Stimulated activated CD8-positive, alpha-beta memory T cell treated with anti-CD3 and anti-CD28 coated beads, Interleukin-15, amount 100 ng/mL, for 48 hours (primary cell): Measurements from ENCODE around the gene CPEB3.

Source experiments
- DNase-seq, 2 donors: peaks; one replicate each; pipeline ENCODE4 v3.0.0-alpha.2; 2020; ENCODE audit warnings: low read depth in 2 of 2

The CPEB3 gene

DNA sequence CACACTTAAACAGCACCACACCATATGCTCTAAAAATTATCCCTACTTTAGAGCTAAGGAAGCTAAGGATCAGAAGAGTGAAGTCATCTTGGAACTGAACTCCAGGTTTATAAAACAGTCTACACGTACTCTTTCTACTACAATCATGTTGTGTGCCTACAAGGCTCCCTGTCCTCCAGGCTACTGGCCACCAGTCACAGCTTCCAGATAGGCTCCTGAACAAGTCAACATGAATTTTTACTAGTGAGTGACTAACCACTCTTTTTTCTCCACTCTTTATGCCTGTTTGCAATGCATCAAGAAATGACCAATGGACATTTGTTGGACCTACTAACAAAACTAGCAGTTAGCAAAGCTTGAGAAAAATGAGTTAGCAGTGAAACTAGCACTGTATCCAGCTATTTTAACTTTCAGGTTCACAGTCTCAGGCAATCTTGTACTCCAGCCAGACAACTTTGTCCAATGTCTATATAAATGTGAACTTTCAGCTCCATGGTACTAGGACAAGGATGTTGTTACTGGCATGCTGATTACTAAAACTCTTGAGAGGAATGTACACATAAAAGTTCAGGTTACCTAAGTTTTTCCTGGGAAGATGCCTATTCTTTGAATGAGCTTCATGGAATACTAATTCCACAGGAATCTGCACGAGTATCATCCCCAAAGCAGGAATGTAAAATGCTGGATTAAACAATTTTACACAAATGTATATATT lies 187.3 kb downstream of the CPEB3 start:
- no peak for DNase-seq

DNA sequence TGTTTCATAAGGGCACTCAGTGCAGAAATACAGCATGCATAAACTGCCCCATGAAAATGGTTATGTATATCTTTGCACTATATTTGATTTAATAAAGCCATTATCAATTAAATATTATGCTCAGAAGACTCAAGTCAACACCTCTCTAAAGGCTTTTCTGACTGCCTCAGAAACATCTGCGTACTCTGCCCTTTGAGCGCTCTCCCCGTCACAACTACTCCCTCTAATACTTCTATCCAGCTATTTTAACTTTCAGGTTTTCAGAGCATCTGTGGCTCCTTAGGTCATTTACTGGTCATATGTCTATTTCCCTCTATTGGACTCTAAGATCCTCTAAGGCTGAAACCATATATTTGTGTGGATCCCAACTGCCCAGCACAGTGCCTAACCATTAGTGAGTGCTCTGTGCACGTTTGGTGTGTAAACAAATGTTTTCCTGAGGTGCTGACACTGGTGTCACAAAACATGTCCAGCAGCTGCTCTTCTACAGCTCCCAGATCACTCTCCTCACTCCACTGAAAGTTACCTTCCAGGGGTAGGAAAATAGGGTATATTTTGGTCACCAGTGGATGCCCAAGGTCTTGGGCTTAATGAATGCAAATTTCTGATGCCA lies 188.2 kb downstream of the CPEB3 start:
- no peak for DNase-seq

DNA sequence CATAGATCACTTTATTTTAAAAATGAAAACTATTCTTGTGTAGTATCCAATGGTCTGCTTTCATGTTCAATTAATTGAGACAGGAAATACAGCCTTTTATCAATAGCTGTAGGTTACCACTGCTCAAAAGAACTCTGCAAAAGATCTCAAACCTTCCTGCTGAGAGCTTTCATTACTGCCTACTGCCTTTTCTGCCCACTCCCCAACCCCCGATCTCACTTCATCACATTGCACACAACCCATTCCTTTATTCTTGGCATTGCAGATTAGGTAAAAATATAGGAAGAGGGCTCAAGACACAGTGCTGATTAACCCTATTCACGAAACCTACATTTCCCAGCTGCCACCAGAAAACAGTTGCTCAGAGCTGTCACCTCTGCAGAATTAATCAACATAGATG lies 195.9 kb downstream of the CPEB3 start:
- DNase-seq, result no peak

- no peak for DNase-seq
Observed at GRCh38 chr10:92091965-92092364, 198.9 kb downstream of the CPEB3 start.

GRCh38 chr10:92087750-92088395 lies 203.0 kb downstream of the CPEB3 start:
- peak; percentile 7 to 28 for DNase-seq

GRCh38 chr10:92082583-92083280 lies 208.1 kb downstream of the CPEB3 start:
- DNase-seq, result no peak

GRCh38 chr10:92081641-92082040 lies 209.2 kb downstream of the CPEB3 start:
- no peak for DNase-seq

DNA sequence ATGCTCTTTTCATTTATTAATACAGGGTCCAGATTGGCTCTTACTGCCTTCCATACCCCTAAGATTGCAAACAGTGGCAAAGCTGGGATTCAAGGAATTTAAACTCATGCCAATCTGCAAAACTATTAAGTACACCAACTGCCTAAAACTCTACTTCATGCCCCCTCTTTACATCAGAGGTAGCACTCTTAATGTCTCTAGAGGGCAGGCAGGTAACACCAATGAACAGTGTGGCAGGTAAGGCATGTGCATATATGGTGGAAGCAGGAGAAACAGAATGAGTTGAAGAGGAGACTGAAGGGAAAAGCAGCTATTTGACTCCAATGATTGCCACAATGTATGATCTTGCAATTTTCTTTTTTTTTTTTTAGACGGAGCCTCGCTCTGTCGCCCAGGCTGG lies 210.6 kb downstream of the CPEB3 start:
- no peak for DNase-seq

GRCh38 chr10:92079003-92079402 lies 211.9 kb downstream of the CPEB3 start:
- DNase-seq, result no peak

DNA sequence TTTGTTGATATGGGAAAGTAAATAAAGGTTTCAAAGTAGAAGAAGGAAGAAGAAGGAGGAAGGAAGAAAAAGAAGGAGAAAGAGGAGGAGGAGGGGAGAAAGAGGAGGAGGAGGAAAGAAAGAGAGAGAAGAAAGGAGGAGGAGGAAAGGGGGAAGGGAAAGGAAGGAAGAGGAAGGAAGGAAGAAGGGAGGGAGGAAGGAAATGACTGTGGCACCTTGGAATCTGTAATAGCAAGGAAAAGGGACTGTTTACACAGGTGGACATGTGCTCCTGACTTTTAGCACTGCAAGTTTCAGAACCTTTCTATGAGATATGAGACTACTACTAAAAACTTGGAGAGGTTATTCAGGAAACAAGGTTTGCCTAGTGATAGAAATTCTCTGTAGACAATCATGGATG lies 214.2 kb downstream of the CPEB3 start:
- DNase-seq, result no peak

GRCh38 chr10:92075829-92076228 lies 215.0 kb downstream of the CPEB3 start:
- no peak for DNase-seq

- no peak for DNase-seq
Observed at GRCh38 chr10:92074126-92074887, 216.6 kb downstream of the CPEB3 start.

- no peak for DNase-seq
Observed at GRCh38 chr10:92068900-92069299, 222.0 kb downstream of the CPEB3 start.

DNA sequence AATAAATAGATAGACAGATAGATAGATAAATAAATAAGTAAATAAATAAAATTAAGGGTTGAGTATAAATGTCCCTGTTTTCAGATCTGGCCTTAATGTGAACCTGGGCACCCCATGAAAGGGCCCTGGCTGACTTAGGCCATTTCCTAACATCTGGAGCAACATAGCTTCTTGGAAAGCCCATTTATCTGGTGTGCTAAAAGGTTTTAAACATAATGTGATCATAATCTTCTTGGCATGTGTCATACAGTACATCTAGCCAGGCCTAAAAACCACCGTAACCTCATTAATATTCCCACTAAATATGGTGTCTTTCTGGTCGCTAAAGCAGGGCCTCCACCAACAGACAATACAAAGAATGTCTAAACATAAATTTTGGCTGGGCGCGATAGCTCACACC lies 224.5 kb downstream of the CPEB3 start:
- no peak for DNase-seq

GRCh38 chr10:92064506-92064905 lies 226.4 kb downstream of the CPEB3 start:
- DNase-seq, result no peak

DNA sequence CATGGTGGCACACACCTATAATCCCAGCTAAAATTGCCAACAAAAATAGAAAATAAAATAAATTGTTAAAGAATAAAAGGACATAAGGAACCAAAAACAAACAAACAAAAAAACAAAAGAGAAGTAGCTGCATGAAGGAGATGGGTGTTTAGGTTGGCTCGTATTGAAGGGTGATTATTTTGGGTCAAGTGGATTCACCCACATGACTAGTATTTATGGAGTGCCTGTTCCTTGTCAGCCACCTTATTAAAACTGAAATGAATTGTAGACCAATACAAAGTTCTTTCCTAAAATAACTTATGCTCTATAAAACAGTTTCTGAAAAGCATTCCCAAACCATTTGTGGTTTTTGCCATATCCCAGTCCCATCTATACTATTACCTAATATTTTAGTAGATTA lies 228.6 kb downstream of the CPEB3 start:
- DNase-seq, result no peak

GRCh38 chr10:92054807-92055206 lies 236.1 kb downstream of the CPEB3 start:
- no peak for DNase-seq

DNA sequence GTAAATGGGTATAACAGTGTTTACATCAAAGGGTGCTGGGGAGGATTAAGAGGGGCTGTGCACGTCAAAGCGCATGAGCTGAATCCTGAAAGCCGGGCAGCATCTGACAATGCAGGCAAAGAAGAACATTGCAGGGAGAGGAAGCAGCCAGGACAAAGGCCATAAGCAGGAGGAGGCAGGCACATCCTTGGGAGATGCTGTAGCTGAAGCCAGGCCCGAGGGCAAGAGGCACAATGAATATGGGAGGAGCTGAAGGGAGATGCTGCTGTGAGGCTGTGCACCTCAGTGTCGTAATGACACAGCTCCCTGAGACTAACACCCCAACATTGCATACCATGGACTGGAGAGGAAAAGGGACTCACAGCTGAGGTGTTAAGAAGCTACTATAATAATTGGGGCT lies 238.1 kb downstream of the CPEB3 start:
- DNase-seq, result no peak

DNA sequence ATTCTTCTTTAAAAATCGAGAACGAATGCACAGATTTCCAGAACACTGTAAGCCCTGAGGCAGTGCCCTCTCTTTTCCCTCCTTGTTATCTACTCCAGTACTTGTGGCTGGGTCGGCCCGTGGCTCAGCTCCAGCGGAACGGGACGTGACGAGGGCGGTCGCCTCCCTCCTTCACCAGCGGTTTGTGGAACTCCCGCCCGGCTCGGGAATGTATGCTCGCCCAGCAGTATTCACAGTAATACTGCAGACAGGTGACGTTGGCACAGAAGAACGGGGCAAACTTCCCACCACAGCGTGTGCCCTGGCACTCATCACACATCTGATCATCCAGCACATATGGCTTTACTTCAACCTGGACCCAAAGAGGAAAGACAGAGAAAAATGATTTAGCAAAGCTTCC lies 238.8 kb downstream of the CPEB3 start:
- DNase-seq, result no peak

- no peak for DNase-seq
Observed at GRCh38 chr10:92047215-92047614, 243.7 kb downstream of the CPEB3 start.

DNA sequence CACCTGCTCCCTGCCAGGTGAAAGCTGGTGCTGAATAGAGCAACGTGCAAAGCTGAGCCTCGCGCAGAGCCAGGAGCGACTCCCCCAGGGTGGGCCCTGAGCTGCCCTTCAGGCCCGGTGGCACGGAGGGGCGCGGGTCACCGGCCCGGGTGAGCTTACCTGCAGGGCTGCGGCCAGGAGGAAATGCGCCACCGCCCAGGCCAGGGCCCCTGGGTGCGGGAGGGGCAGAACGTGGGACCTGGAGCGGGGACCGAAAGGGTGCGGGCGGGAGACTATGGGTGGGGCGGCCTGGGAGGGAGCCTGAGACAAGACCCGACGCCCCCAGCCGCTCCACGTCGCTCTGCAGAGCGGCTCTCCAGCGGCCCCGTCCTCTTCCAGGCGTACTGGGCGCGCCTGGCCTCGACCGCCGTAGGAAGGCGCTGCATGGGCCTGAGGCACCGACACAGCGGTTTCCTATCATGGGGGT lies 245.2 kb downstream of the CPEB3 start:
- no peak for DNase-seq

- no peak for DNase-seq
Observed at GRCh38 chr10:92042541-92042940, 248.3 kb downstream of the CPEB3 start.
